ENCODE data around the gene LPP. TPM values are rescaled to one million over a fixed set of nuclear protein-coding genes. Genes with fewer than 3 reads are reported as not detected.

The LPP gene
- total and polyA plus RNA-seq, 2 of the 13 experiments (the other 11 are each of a cell fraction or from before 2014, with no cell fraction given): 19.2 to 29.9 TPM

- TF ChIP-seq ZNF382 (CRISPR knock-in tag; IDR thresholded peaks at IDR 0.05; ENCODE audit: borderline replicate concordance): no peak
These were observed 263.3 kb downstream of the LPP start (continued) for GRCh38 chr3:188417271-188417696.

DNA sequence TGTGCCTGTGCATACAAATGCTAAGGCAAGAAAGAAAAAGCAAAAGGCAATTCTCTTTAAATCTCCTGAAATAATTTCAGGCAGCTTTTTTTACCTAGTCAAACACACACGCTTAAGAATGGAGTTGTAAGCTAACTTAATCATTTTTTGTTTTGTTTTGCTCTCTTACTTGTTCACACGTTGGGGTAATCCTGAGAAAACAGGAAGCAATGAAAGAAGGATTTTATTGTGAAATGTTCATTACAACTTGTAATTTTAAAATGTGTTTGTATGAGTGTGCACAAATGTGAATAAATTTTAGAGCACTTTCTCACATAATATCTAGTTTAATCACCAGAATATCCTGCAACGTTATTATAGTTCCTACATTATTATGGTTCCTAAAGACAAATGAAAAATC lies 263.8 kb downstream of the LPP start:
- no peak overlapping the region for H3K27ac ChIP-seq (ENCODE audit: extremely low read length, insufficient read depth, low read length)
- no peak overlapping the region for H3K4me2 ChIP-seq (ENCODE audit: low read depth, low read length)
- no peaks in the 10 kb centered on the region for H3K9me3 ChIP-seq (ENCODE audit: low read length)
- no peaks in the 10 kb centered on the region; the same call in 1 of the 2 replicates for H3K4me1 ChIP-seq (ENCODE audit: insufficient read depth, low read length)
- ATAC-seq (no peak), FAIRE-seq (no peak), DNase-seq (ENCODE audit: low spot score) (no peak)
- no peak overlapping the region for H2AFZ ChIP-seq (ENCODE audit: low read length)
- H4K20me1 ChIP-seq (ENCODE audit: insufficient read depth, low read length): no peaks in the 10 kb centered on the region
- WGBS (ENCODE audit: low lambda C conversion rate): 95% methylated on average over 3 of the region's 3 CpGs
- H3K79me2 ChIP-seq (ENCODE audit: insufficient read depth, low read length): no peaks in the 10 kb centered on the region
- H3K9ac ChIP-seq (ENCODE audit: insufficient read depth, low read depth, low read length): no peak overlapping the region
- intact Hi-C loops (cut with micrococcal nuclease; ENCODE audit: unreplicated experiment): no loop called here
- H3K27me3 ChIP-seq (ENCODE audit: control insufficient read depth in 1 of 2, insufficient read depth in 2 of 2, low read length in 2 of 2): no peaks in the 10 kb centered on the region; a peak in 1 of 5 replicates
- TF ChIP-seq TEAD3 (CRISPR knock-in tag; optimal IDR thresholded peaks at IDR 0.05; ENCODE audit: borderline replicate concordance) (no peak), ZNF33B (CRISPR knock-in tag; IDR thresholded peaks at IDR 0.05) (no peak), SNAI1 (CRISPR knock-in tag; IDR thresholded peaks at IDR 0.05; ENCODE audit: borderline replicate concordance) (no peak), DMAP1 (CRISPR knock-in tag; IDR thresholded peaks at IDR 0.05) (no peak), CREM (IDR thresholded peaks at IDR 0.05) (no peak), CREM (CRISPR knock-in tag; IDR thresholded peaks at IDR 0.05) (no peak)
- TF ChIP-seq, protein P1, sequence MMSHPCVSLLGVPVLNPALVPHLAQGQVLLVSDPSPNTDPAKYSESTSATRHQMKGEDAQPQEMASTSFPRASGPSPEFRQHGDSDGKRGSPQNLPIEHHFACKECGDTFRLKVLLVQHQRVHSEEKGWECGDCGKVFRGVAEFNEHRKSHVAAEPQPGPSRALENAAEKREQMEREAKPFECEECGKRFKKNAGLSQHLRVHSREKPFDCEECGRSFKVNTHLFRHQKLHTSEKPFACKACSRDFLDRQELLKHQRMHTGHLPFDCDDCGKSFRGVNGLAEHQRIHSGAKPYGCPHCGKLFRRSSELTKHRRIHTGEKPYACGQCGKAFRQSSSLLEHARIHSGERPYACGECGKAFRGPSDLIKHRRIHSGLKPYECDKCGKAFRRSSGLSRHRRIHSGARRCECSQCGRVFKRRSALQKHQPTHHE (CRISPR knock-in tag; IDR thresholded peaks at IDR 0.05; ENCODE audit: borderline replicate concordance): no peak
- in situ Hi-C loops (cut with HindIII; ENCODE audit: extremely low pct_ligation_motif_present, low pct_unique_long_range_greater_than_20kb): loop anchor here (25.0 kb wide), 1 partner anchor 680 kb away; the partner anchor contains the start of gene BCL6
- POLR2A ChIA-PET: no interaction called here
- no TSS peak for BruUV-seq (replicated peaks)
- peaks cover 0 to 1% of the 10 kb centered on the region in 2 experiments; a peak in 2 of 5 replicates for H3K36me3 ChIP-seq (replicated peaks in 1 of 2; ENCODE audit: control insufficient read depth in 1 of 2, insufficient read depth in 2 of 2, low read length in 2 of 2)
- no peak overlapping the region for H3K4me3 ChIP-seq (replicated peaks in 1 of 3; ENCODE audit: insufficient read depth in 1 of 3, low read depth in 2 of 3, low read length in 3 of 3)
- CTCF ChIA-PET (ENCODE audit: low intra/inter-chr PET ratio, low total read pairs): no interaction called here
